Left ventricle myocardium inferior (tissue), 1 donor: Measurements from ENCODE around the gene WDR72. TPM values are rescaled to one million over a fixed set of nuclear protein-coding genes. Genes with fewer than 3 reads are reported as not detected.
A peak's percentile ranks its signal among the peaks of the same experiment; 100 is the strongest.
"Not testable (repeated sequence)": the region's sequence is repeated elsewhere in the genome, so short reads cannot be mapped to it uniquely, and the experiment has no call there.

ENCODE experiments used
- DNase-seq: peaks from one replicate; pipeline ENCODE4 v3.0.0-alpha.2; 2020
- H3K27ac ChIP-seq: fragments of 200-600 bp; replicated peaks from 2 replicates; pipeline ENCODE4 v1.8.0; 2021
- H3K27me3 ChIP-seq: fragments of 200-600 bp; 2 replicates; pipeline ENCODE4 v1.8.0; 2021; ENCODE audit warnings: low read depth
- H3K36me3 ChIP-seq: fragments of 200-600 bp; 2 replicates; pipeline ENCODE4 v1.8.0; 2021
- H3K4me1 ChIP-seq: fragments of 200-600 bp; 2 replicates; pipeline ENCODE4 v1.8.0; 2021
- H3K4me3 ChIP-seq: fragments of 200-600 bp; 2 replicates; pipeline ENCODE4 v1.8.0; 2021; ENCODE audit warnings: mild to moderate bottlenecking, moderate library complexity
- H3K9me3 ChIP-seq: fragments of 200-600 bp; replicated peaks from 2 replicates; pipeline ENCODE4 v1.8.0; 2021
- CTCF ChIP-seq: fragments of 200-600 bp; IDR thresholded peaks from 2 replicates; pipeline ENCODE4 v1.8.0; 2021; ENCODE audit warnings: antibody characterized with exemption, mild to moderate bottlenecking, borderline replicate concordance
- intact Hi-C: fragments of 100-400 bp; cut with micrococcal nuclease; formaldehyde crosslinking; loops from one replicate; pipeline ENCODE4 v1.11.0; 2022
- total RNA-seq: library from RNA; stranded (reverse); fragmentation: NEBNext Ultra II Directional; extraction: Animal tissue kit (Norgen Biotek cat#: 25700); gene quantifications from one replicate; pipeline ENCODE4 v1.2.1, GENCODE V29; 2021
- donor health status: DM: no; HTN: yes; CAD: no; lungs with severe emphysema.

WDR72 gene
- total RNA-seq, 1 donor from 2014 or later, result not detected

- no peak for TF ChIP-seq CTCF
- Histone ChIP-seq H3K4me1 (no peaks in the 10 kb centered on the region), H3K9me3 (no peaks in the 10 kb centered on the region), H3K27ac (no peak overlapping the region), H3K4me3 (no peak overlapping the region), H3K27me3 (no peaks in the 10 kb centered on the region), H3K36me3 (no peaks in the 10 kb centered on the region)
- intact Hi-C loops, result no loop called here
- no peak for DNase-seq
These were observed 49.6 kb downstream of the WDR72 start for GRCh38 chr15:53709821-53710220.

- Histone ChIP-seq H3K4me3 (no peak overlapping the region), H3K9me3 (peaks cover 3% of the 10 kb centered on the region), H3K27me3 (no peaks in the 10 kb centered on the region), H3K36me3 (no peaks in the 10 kb centered on the region), H3K4me1 (peaks cover 8% of the 10 kb centered on the region), H3K27ac (no peak overlapping the region)
- TF ChIP-seq CTCF, result no peak
- DNase-seq, result no peak
- intact Hi-C loops, result no loop called here
These were observed 64.1 kb downstream of the WDR72 start for GRCh38 chr15:53695365-53695764.

GRCh38 chr15:53694476-53694874 is 65.0 kb downstream of the WDR72 start:
- no peaks in the 10 kb centered on the region for H3K27me3 ChIP-seq
- no peak for DNase-seq
- H3K4me3 ChIP-seq, result peak overlapping the region; percentile 27
- TF ChIP-seq CTCF, result no peak
- H3K9me3 ChIP-seq, result peaks cover 3% of the 10 kb centered on the region
- H3K4me1 ChIP-seq, result peaks cover 8% of the 10 kb centered on the region
- no peak overlapping the region for H3K27ac ChIP-seq
- intact Hi-C loops, result no loop called here
- H3K36me3 ChIP-seq, result no peaks in the 10 kb centered on the region

GRCh38 chr15:53693729-53694475 is 65.6 kb downstream of the WDR72 start:
- peaks cover 3% of the 10 kb centered on the region for H3K9me3 ChIP-seq
- no peak overlapping the region for H3K27ac ChIP-seq
- no peaks in the 10 kb centered on the region for H3K36me3 ChIP-seq
- DNase-seq, result peak; percentile 22
- H3K27me3 ChIP-seq, result no peaks in the 10 kb centered on the region
- intact Hi-C loops, result no loop called here
- peak overlapping the region; percentile 27 for H3K4me3 ChIP-seq
- peaks cover 8% of the 10 kb centered on the region for H3K4me1 ChIP-seq
- no peak for TF ChIP-seq CTCF

GRCh38 chr15:53684162-53684561 is 75.3 kb downstream of the WDR72 start:
- H3K9me3 ChIP-seq, H3K4me1 ChIP-seq, DNase-seq, H3K27ac ChIP-seq, intact Hi-C loops, H3K36me3 ChIP-seq, H3K27me3 ChIP-seq, H3K4me3 ChIP-seq: not testable (repeated sequence)

GRCh38 chr15:53681056-53681455 is 78.4 kb downstream of the WDR72 start:
- no peak for DNase-seq
- Histone ChIP-seq H3K36me3 (no peaks in the 10 kb centered on the region), H3K27me3 (no peaks in the 10 kb centered on the region), H3K4me1 (no peaks in the 10 kb centered on the region), H3K4me3 (no peak overlapping the region), H3K9me3 (no peaks in the 10 kb centered on the region), H3K27ac (no peak overlapping the region)
- TF ChIP-seq CTCF, result no peak
- intact Hi-C loops, result no loop called here
